ENCODE measurements around the gene CTSD.

DNA sequence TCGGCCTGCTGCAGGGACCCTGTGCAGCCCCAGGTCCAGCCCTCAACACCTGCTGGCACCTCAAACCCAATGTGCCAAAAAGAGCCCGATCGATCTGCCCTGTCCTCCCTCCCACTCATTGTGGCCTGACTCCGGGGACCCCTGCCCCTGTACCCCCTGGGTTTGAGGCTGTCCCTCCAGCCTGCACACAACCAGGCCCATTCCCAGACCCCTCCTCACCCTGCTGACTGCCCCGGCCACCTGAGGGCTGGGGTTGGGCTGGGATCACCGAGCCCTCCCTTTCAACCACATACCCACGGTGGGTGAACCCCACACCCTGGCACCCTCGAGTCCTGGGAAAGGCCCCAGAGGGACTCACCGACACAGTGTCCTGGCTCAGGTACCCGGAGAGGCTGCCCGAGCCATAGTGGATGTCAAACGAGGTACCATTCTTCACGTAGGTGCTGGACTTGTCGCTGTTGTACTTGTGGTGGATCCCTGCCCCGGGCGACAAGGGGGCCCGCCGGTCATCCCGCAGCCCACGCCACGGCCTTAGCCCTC lies 5.0 kb downstream of the CTSD start:
- TF ChIP-seq, protein P1, sequence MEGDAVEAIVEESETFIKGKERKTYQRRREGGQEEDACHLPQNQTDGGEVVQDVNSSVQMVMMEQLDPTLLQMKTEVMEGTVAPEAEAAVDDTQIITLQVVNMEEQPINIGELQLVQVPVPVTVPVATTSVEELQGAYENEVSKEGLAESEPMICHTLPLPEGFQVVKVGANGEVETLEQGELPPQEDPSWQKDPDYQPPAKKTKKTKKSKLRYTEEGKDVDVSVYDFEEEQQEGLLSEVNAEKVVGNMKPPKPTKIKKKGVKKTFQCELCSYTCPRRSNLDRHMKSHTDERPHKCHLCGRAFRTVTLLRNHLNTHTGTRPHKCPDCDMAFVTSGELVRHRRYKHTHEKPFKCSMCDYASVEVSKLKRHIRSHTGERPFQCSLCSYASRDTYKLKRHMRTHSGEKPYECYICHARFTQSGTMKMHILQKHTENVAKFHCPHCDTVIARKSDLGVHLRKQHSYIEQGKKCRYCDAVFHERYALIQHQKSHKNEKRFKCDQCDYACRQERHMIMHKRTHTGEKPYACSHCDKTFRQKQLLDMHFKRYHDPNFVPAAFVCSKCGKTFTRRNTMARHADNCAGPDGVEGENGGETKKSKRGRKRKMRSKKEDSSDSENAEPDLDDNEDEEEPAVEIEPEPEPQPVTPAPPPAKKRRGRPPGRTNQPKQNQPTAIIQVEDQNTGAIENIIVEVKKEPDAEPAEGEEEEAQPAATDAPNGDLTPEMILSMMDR (conservative IDR thresholded peaks at IDR 0.05; ENCODE audit: low read length) = no peak
- no peak for TF ChIP-seq EZH2phosphoT487 (IDR thresholded peaks at IDR 0.05; ENCODE audit: borderline replicate concordance, low read depth, low read length)

Measured in OCI-LY7 (cell line).